H1 (cell line): ENCODE data around the gene GNG7. TPM values are rescaled to one million over a fixed set of nuclear protein-coding genes. Genes with fewer than 3 reads are reported as not detected.

Experiments used
- CTCF ChIA-PET: fragments of 300-600 bp; sonication (Branson Sonifier 250); formaldehyde crosslinking; loops from one replicate; lab custom pipeline; 2021; ENCODE audit not compliant: partially characterized antibody; lab: Charles Lee
- POLR2A ChIA-PET: fragments of 300-600 bp; sonication (Branson Sonifier 250); formaldehyde crosslinking; loops from one replicate; lab custom pipeline; 2021; ENCODE audit warnings: inconsistent platforms; ENCODE audit not compliant: partially characterized antibody; lab: Charles Lee
- DNase-seq, 2 experiments: peaks; one replicate each; pipeline versions ENCODE4 v3.0.0 to v3.0.0-alpha.2; 2010 to 2022; ENCODE audit warnings: low spot score in 2 of 2, low read depth in 1 of 2, mixed read lengths in 1 of 2
- FAIRE-seq: peaks from 2 replicates; lab custom pipeline; 2011; peaks lifted over from hg19 to GRCh38; lab: Jason Lieb, UNC
- H2AFZ ChIP-seq: 2 replicates; pipeline ENCODE4 v1.8.1; 2012; ENCODE audit warnings: low read length, inconsistent platforms
- H2AK5ac ChIP-seq: 2 replicates; pipeline ENCODE4 v1.6.1; 2013; ENCODE audit warnings: low read depth, low read length
- H2BK120ac ChIP-seq: replicated peaks from 2 replicates; pipeline ENCODE3; 2013; ENCODE audit warnings: low read depth, low read length, inconsistent platforms
- H2BK12ac ChIP-seq: 2 replicates; pipeline ENCODE4 v1.6.1; 2013; ENCODE audit warnings: low read depth, low read length
- H2BK15ac ChIP-seq: 2 replicates; pipeline ENCODE4 v1.6.1; 2013; ENCODE audit warnings: low read length
- H2BK20ac ChIP-seq: 2 replicates; pipeline ENCODE4 v1.6.1; 2013; ENCODE audit warnings: low read length
- H2BK5ac ChIP-seq: 2 replicates; pipeline ENCODE4 v1.6.1; 2013; ENCODE audit warnings: low read depth, low read length
- H3K14ac ChIP-seq: 2 replicates; pipeline ENCODE4 v1.6.1; 2013; ENCODE audit warnings: inconsistent platforms; ENCODE audit not compliant: insufficient read length
- H3K18ac ChIP-seq: 2 replicates; pipeline ENCODE4 v1.6.1; 2013; ENCODE audit warnings: low read length; ENCODE audit errors: extremely low read depth
- H3K23ac ChIP-seq: 2 replicates; pipeline ENCODE4 v1.6.1; 2013; ENCODE audit warnings: inconsistent platforms; ENCODE audit not compliant: insufficient read length
- H3K23me2 ChIP-seq: 2 replicates; pipeline ENCODE4 v1.6.1; 2013; ENCODE audit warnings: low read depth, low read length
- H3K27ac ChIP-seq: 2 replicates; pipeline ENCODE4 v1.6.1; 2011; ENCODE audit warnings: low read depth, low read length, inconsistent platforms
- H3K27me3 ChIP-seq, 4 experiments: replicated peaks in 1 of 4; 1 replicate in 1 of 4; 2 replicates in 3 of 4; pipeline versions ENCODE4 v1.6.1 to v1.8.1; 2011 to 2013; ENCODE audit warnings: low read length in 3 of 4, mild to moderate bottlenecking in 3 of 4, inconsistent platforms in 2 of 4, mixed read lengths in 2 of 4, moderate library complexity in 1 of 4; ENCODE audit not compliant: control insufficient read depth in 3 of 4, insufficient read depth in 3 of 4; ENCODE audit errors: extremely low read depth in 1 of 4
- H3K36me3 ChIP-seq, 4 experiments: 2 replicates each; pipeline versions ENCODE4 v1.6.1 to v1.8.1; 2011 to 2013; ENCODE audit warnings: mild to moderate bottlenecking in 4 of 4, low read length in 3 of 4, moderate library complexity in 2 of 4, control low read depth in 1 of 4, inconsistent platforms in 1 of 4; ENCODE audit not compliant: insufficient read depth in 4 of 4, control insufficient read depth in 2 of 4
- H3K4ac ChIP-seq: replicated peaks from 2 replicates; pipeline ENCODE3; 2013; ENCODE audit warnings: low read length, low read depth, mixed read lengths, inconsistent platforms; ENCODE audit not compliant: insufficient read length
- H3K4me1 ChIP-seq, 4 experiments: replicated peaks in 1 of 4; 1 replicate in 1 of 4; 2 replicates in 3 of 4; pipeline versions ENCODE4 v1.6.1 to v1.8.1; 2011 to 2013; ENCODE audit warnings: low read length in 3 of 4, inconsistent platforms in 2 of 4, mixed read lengths in 1 of 4; ENCODE audit not compliant: insufficient read depth in 4 of 4, control insufficient read depth in 3 of 4
- H3K4me2 ChIP-seq, 2 experiments: 2 replicates each; pipeline versions ENCODE4 v1.6.1 to v1.8.1; 2011 to 2013; ENCODE audit warnings: low read depth in 2 of 2, low read length in 2 of 2, control low read depth in 1 of 2, inconsistent platforms in 1 of 2, mild to moderate bottlenecking in 1 of 2; ENCODE audit not compliant: insufficient read depth in 1 of 2
- H3K4me3 ChIP-seq, 4 experiments: fragments of 200-600, 300-600 bp in 1 of 4; sonication (generic), shearing (Covaris generic), sonication (Bioruptor Twin) in 1 of 4; 2 replicates each; pipeline versions ENCODE4 v1.5.1 to v1.8.1; 2011 to 2016; ENCODE audit warnings: low read length in 4 of 4, low read depth in 3 of 4, control low read depth in 2 of 4, inconsistent platforms in 2 of 4, mild to moderate bottlenecking in 2 of 4, mixed read lengths in 1 of 4, moderate library complexity in 1 of 4; ENCODE audit not compliant: insufficient read depth in 2 of 4; ENCODE audit errors: extremely low read depth in 1 of 4
- H3K56ac ChIP-seq: replicated peaks from 2 replicates; pipeline ENCODE3; 2013; ENCODE audit warnings: low read depth, mild to moderate bottlenecking, mixed read lengths, low read length, inconsistent platforms; ENCODE audit not compliant: insufficient read length
- H3K79me1 ChIP-seq: 2 replicates; pipeline ENCODE4 v1.6.1; 2013; ENCODE audit warnings: low read depth, low read length, control low read depth
- H3K79me2 ChIP-seq, 2 experiments: 2 replicates each; pipeline versions ENCODE4 v1.6.1 to v1.8.1; 2012 to 2013; ENCODE audit warnings: low read length in 2 of 2, mild to moderate bottlenecking in 2 of 2, inconsistent platforms in 1 of 2; ENCODE audit not compliant: insufficient read depth in 2 of 2, control insufficient read depth in 1 of 2
- H3K9ac ChIP-seq, 4 experiments: replicated peaks in 1 of 4; 1 replicate in 1 of 4; 2 replicates in 3 of 4; pipeline versions ENCODE4 v1.6.1 to v1.8.1; 2011 to 2013; ENCODE audit warnings: low read depth in 3 of 4, low read length in 3 of 4, control low read depth in 2 of 4, mild to moderate bottlenecking in 2 of 4, moderate library complexity in 2 of 4, inconsistent platforms in 1 of 4; ENCODE audit errors: extremely low read depth in 1 of 4
- H3K9me3 ChIP-seq, 2 experiments: 2 replicates each; pipeline versions ENCODE4 v1.6.1 to v1.8.1; 2012 to 2013; ENCODE audit warnings: mild to moderate bottlenecking in 2 of 2, moderate library complexity in 2 of 2, control low read depth in 1 of 2, inconsistent platforms in 1 of 2, low read depth in 1 of 2, low read length in 1 of 2, mixed read lengths in 1 of 2; ENCODE audit not compliant: insufficient read depth in 2 of 2
- H4K20me1 ChIP-seq, 2 experiments: replicated peaks in 1 of 2; 2 replicates each; pipeline versions ENCODE3 to v1.8.1; 2011 to 2013; ENCODE audit warnings: inconsistent platforms in 2 of 2, low read length in 2 of 2, mild to moderate bottlenecking in 1 of 2; ENCODE audit not compliant: insufficient read depth in 2 of 2, control insufficient read depth in 1 of 2
- H4K5ac ChIP-seq: 2 replicates; pipeline ENCODE4 v1.6.1; 2013; ENCODE audit warnings: low read length, low read depth, mixed read lengths, inconsistent platforms; ENCODE audit not compliant: insufficient read length
- H4K8ac ChIP-seq: 2 replicates; pipeline ENCODE4 v1.8.0; 2013; ENCODE audit warnings: mild to moderate bottlenecking, moderate library complexity, low read length, inconsistent platforms; ENCODE audit not compliant: insufficient read depth; ENCODE audit errors: extremely low read depth
- H4K91ac ChIP-seq: replicated peaks from 2 replicates; pipeline ENCODE3; 2013; ENCODE audit warnings: low read length, mixed read lengths, inconsistent platforms; ENCODE audit not compliant: insufficient read length
- CEBPB ChIP-seq: IDR thresholded peaks from 2 replicates; pipeline ENCODE4 v1.6.1; 2012; ENCODE audit warnings: low read depth, low read length
- EZH2 ChIP-seq: fragments of 200-600 bp; sonication (generic); IDR thresholded peaks from 2 replicates; pipeline ENCODE4 v1.7.1; 2012; ENCODE audit warnings: low read depth, mild to moderate bottlenecking, moderate library complexity, low read length, inconsistent platforms; ENCODE audit not compliant: severe bottlenecking
- FOSL1 ChIP-seq: IDR thresholded peaks from 2 replicates; pipeline ENCODE4 v1.6.1; 2011; ENCODE audit warnings: mild to moderate bottlenecking, low read depth, low read length, moderate library complexity; ENCODE audit not compliant: insufficient read depth
- KDM1A ChIP-seq: fragments of 200-600, 300-600 bp; sonication (generic); IDR thresholded peaks from 2 replicates; pipeline ENCODE4 v1.7.1; 2016; ENCODE audit warnings: mild to moderate bottlenecking, low read length, borderline replicate concordance
- MAFK ChIP-seq: IDR thresholded peaks from 2 replicates; pipeline ENCODE4 v1.6.1; 2012; ENCODE audit warnings: low read depth, mild to moderate bottlenecking, improper control_type of control experiment, low read length
- PHF8 ChIP-seq: fragments of 200-600 bp; sonication (generic); conservative IDR thresholded peaks from 2 replicates; pipeline ENCODE4 v1.7.1; 2012; ENCODE audit warnings: low read depth, mild to moderate bottlenecking, inconsistent platforms, low read length, moderate library complexity
- POLR2AphosphoS5 ChIP-seq: IDR thresholded peaks from 2 replicates; pipeline ENCODE4 v1.6.1; 2011; ENCODE audit warnings: low read depth, low read length
- RAD21 ChIP-seq, 2 experiments: IDR thresholded peaks in 1 of 2; conservative IDR thresholded peaks in 1 of 2; 2 replicates each; pipeline ENCODE4 v1.6.1; 2011; ENCODE audit warnings: low read depth in 2 of 2, low read length in 2 of 2, improper control_type of control experiment in 1 of 2, inconsistent platforms in 1 of 2, mild to moderate bottlenecking in 1 of 2, moderate library complexity in 1 of 2
- SIN3A ChIP-seq, 2 experiments: IDR thresholded peaks in 1 of 2; conservative IDR thresholded peaks in 1 of 2; 2 replicates each; pipeline ENCODE4 v1.6.1; 2011 to 2012; ENCODE audit warnings: low read length in 2 of 2, improper control_type of control experiment in 1 of 2, low read depth in 1 of 2, mild to moderate bottlenecking in 1 of 2
- SRF ChIP-seq: IDR thresholded peaks from 2 replicates; pipeline ENCODE4 v1.6.1; 2011; ENCODE audit warnings: mild to moderate bottlenecking, low read depth, low read length, moderate library complexity
- YY1 ChIP-seq: IDR thresholded peaks from 2 replicates; pipeline ENCODE4 v1.6.1; 2011; ENCODE audit warnings: low read depth, mild to moderate bottlenecking, low read length
- WGBS, 2 experiments: shearing (Covaris generic) in 1 of 2; methylation state at CpG; one replicate each; pipeline versions ENCODE4 v1.1.6 to v1.1.7; 2013 to 2015; ENCODE audit warnings: low lambda C conversion rate in 2 of 2, mixed read lengths in 2 of 2, inconsistent platforms in 1 of 2, low coverage in 1 of 2, missing lambda C conversion rate in 1 of 2; ENCODE audit not compliant: insufficient replicate concordance in 2 of 2, insufficient coverage in 1 of 2, insufficient read length in 1 of 2; ENCODE audit errors: extremely low coverage in 1 of 2, missing lambda C conversion rate in 1 of 2; 5-methylcytosine and 5-hydroxymethylcytosine counted together
- polyA plus RNA-seq, 7 experiments: library from polyadenylated mRNA; depleted of rRNA in 3 of 7; stranded (reverse) in 5 of 7; unstranded in 2 of 7; fragments of >200 nt in 5 of 7; fragments of 200-250 nt in 2 of 7; gene quantifications; 1 replicate in 5 of 7; 2 replicates in 1 of 7; 4 replicates in 1 of 7; pipeline versions ENCODE4 v1.2.1 to v1.2.3, GENCODE V29; 2011 to 2013; ENCODE audit warnings: missing spikeins in 2 of 7, mixed read lengths in 2 of 7
- total RNA-seq: library from RNA; stranded (reverse); fragmentation: NEBNext Ultra II Directional; extraction: Animal tissue kit (Norgen Biotek cat#: 25700); gene quantifications from 2 replicates; pipeline ENCODE4 v1.2.1, GENCODE V29; 2021

The GNG7 gene
- total and polyA plus RNA-seq, 2 of the 8 experiments (the other 6 are each of a cell fraction or from before 2014, with no cell fraction given): 2.8 to 7.8 TPM

DNA sequence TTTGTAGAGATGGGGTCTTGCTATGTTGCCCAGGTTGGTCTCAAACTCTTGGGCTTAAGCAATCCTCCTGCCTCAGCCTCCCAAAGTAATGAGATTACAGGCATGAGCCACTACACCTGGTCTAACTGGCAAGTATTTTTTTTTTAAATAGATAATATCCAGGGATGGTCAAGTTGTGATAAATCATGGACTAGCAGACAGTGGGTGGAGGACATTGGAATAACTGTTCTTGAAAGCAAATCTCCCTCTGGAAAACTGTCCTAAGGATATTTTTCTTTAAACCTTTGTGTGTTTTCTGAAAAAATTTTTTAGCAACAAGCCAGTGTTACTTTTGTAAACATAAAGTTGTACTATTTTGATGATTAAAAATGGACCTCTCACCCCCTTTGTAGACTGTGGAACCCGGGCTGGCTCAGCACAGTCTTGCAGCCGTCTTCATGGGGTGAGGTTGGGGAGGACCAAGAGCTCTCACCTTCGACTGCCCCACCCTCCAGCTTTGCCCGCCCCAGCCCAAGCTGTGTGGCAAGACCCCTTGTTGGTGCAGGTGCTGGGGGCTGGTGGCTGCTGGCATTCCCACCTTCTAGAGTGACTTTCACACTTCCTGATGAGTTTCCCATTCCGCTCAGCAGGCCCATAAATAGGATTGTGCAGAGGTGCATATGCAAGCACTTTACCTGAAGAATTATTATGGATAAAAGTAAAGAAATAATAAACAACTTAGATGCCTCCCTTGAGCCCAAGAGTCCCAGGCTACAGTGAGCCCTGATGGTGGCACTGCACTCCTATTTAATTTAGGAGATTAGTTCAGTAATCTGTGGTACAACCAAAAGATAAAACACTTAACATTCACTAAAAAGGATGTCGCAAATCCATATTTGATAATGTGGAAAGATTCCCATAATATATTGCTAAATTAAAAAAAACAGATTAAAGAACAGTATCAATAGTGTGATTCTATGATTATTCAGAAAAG, 119.2 kb downstream of the GNG7 start:
- FAIRE-seq: no peak
- no peaks in the 10 kb centered on the region; a peak in 1 of 8 replicates for H3K36me3 ChIP-seq
- H3K23ac ChIP-seq: no peak overlapping the region
- no peak overlapping the region for H2BK5ac ChIP-seq
- peaks cover 4 to 26% (median 18%) of the 10 kb centered on the region in 4 experiments for H3K4me1 ChIP-seq
- no peak overlapping the region for H3K27ac ChIP-seq
- H2BK15ac ChIP-seq: no peak overlapping the region
- no peak overlapping the region for H2BK20ac ChIP-seq
- no peaks in the 10 kb centered on the region; the same call in 1 of the 2 replicates for H3K23me2 ChIP-seq
- no peak overlapping the region for H3K18ac ChIP-seq
- no peak overlapping the region for H2AK5ac ChIP-seq
- H3K79me1 ChIP-seq: no peaks in the 10 kb centered on the region
- no peak overlapping the region for H3K56ac ChIP-seq
- no peak for TF ChIP-seq SIN3A (conservative IDR thresholded peaks at IDR 0.05 in 1 of 2, IDR thresholded peaks at IDR 0.05 in 1 of 2; ENCODE audit: low read depth in 1 of 2, low read length in 2 of 2)
- no peak for TF ChIP-seq YY1
- no peak for TF ChIP-seq PHF8
- TF ChIP-seq SRF: no peak
- no peak for TF ChIP-seq MAFK
- no peak for TF ChIP-seq CEBPB
- no peak for TF ChIP-seq POLR2AphosphoS5
- TF ChIP-seq RAD21 (IDR thresholded peaks at IDR 0.05 in 1 of 2, conservative IDR thresholded peaks at IDR 0.05 in 1 of 2; ENCODE audit: low read depth in 2 of 2, low read length in 2 of 2): no peak
- no peak for TF ChIP-seq KDM1A
- no peak for TF ChIP-seq EZH2
- no peak for TF ChIP-seq FOSL1
- no peak overlapping the region for H4K5ac ChIP-seq
- no peaks in the 10 kb centered on the region; a peak in 1 of 7 replicates for H3K27me3 ChIP-seq
- H3K14ac ChIP-seq: no peak overlapping the region
- H4K20me1 ChIP-seq: peaks cover 0 to 2% of the 10 kb centered on the region in 2 experiments
- H2BK12ac ChIP-seq: no peak overlapping the region
- no peak overlapping the region for H3K4me3 ChIP-seq
- DNase-seq: no peak
- no peak overlapping the region for H3K4ac ChIP-seq
- H2BK120ac ChIP-seq: no peak overlapping the region
- no peak overlapping the region for H3K4me2 ChIP-seq
- no peaks in the 10 kb centered on the region for H3K79me2 ChIP-seq
- CTCF ChIA-PET: interaction anchor here (0.7 to 1.4 kb wide), 4 partner anchors 26 to 120 kb away, joined by 3 to 4 read pairs (median 4); no protein-coding TSS in a partner anchor
- H2AFZ ChIP-seq: no peak overlapping the region
- H3K9ac ChIP-seq: no peak overlapping the region
- POLR2A ChIA-PET: interaction anchor here (1.0 to 6.9 kb wide), 3 partner anchors 58 to 107 kb away, joined by 3 to 102 read pairs (median 6); partner anchors contain the start of gene GADD45B
- no peaks in the 10 kb centered on the region for H3K9me3 ChIP-seq
- no peak overlapping the region for H4K8ac ChIP-seq
- H4K91ac ChIP-seq: no peak overlapping the region
- WGBS, 2 experiments: 83% methylated on average over 6 of the region's 6 CpGs; no CpG with 5 or more reads in 1 of the 2 experiments
